ENCODE results near the gene RTL5. TPM values are rescaled to one million over a fixed set of nuclear protein-coding genes. Genes with fewer than 3 reads are reported as not detected.

RTL5 gene
- total and polyA plus RNA-seq, 2 experiments from 2014 or later = 0.31 to 0.94 TPM

DNA sequence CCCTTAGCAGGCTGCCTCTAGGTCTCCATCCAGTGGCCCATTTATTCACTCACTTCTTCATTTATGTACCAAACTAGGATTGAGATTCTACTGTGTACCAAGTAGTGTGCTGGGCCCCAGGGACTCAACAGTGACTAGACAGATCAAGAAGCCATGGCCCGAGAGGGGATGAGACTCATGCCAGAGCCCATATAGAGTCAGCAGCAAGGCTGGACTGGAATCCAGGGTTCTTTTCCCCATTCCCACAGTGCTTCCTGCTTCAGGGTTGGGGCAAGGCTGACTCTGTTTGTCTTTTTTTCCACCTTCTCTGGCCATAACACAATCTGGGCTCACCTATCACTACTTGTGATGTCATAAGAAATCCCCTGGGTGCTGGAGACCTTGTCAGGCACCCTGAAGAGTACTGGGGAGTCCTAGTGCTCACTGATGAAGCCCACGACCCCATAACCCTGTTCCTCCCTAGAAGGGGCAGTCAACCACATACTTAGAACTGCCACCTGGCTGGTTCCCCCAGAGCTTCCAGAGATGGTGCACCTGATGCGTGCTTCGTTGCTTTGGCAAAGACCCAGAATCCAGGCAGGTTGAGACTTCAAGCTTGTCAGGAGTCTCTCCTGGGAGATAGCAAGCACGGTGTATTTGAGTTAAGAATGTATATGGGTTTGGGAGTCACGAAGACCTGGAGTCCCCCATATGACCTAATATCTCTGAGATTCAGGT is 6.2 kb downstream of the RTL5 start (continued):
- TF ChIP-seq, protein P1, sequence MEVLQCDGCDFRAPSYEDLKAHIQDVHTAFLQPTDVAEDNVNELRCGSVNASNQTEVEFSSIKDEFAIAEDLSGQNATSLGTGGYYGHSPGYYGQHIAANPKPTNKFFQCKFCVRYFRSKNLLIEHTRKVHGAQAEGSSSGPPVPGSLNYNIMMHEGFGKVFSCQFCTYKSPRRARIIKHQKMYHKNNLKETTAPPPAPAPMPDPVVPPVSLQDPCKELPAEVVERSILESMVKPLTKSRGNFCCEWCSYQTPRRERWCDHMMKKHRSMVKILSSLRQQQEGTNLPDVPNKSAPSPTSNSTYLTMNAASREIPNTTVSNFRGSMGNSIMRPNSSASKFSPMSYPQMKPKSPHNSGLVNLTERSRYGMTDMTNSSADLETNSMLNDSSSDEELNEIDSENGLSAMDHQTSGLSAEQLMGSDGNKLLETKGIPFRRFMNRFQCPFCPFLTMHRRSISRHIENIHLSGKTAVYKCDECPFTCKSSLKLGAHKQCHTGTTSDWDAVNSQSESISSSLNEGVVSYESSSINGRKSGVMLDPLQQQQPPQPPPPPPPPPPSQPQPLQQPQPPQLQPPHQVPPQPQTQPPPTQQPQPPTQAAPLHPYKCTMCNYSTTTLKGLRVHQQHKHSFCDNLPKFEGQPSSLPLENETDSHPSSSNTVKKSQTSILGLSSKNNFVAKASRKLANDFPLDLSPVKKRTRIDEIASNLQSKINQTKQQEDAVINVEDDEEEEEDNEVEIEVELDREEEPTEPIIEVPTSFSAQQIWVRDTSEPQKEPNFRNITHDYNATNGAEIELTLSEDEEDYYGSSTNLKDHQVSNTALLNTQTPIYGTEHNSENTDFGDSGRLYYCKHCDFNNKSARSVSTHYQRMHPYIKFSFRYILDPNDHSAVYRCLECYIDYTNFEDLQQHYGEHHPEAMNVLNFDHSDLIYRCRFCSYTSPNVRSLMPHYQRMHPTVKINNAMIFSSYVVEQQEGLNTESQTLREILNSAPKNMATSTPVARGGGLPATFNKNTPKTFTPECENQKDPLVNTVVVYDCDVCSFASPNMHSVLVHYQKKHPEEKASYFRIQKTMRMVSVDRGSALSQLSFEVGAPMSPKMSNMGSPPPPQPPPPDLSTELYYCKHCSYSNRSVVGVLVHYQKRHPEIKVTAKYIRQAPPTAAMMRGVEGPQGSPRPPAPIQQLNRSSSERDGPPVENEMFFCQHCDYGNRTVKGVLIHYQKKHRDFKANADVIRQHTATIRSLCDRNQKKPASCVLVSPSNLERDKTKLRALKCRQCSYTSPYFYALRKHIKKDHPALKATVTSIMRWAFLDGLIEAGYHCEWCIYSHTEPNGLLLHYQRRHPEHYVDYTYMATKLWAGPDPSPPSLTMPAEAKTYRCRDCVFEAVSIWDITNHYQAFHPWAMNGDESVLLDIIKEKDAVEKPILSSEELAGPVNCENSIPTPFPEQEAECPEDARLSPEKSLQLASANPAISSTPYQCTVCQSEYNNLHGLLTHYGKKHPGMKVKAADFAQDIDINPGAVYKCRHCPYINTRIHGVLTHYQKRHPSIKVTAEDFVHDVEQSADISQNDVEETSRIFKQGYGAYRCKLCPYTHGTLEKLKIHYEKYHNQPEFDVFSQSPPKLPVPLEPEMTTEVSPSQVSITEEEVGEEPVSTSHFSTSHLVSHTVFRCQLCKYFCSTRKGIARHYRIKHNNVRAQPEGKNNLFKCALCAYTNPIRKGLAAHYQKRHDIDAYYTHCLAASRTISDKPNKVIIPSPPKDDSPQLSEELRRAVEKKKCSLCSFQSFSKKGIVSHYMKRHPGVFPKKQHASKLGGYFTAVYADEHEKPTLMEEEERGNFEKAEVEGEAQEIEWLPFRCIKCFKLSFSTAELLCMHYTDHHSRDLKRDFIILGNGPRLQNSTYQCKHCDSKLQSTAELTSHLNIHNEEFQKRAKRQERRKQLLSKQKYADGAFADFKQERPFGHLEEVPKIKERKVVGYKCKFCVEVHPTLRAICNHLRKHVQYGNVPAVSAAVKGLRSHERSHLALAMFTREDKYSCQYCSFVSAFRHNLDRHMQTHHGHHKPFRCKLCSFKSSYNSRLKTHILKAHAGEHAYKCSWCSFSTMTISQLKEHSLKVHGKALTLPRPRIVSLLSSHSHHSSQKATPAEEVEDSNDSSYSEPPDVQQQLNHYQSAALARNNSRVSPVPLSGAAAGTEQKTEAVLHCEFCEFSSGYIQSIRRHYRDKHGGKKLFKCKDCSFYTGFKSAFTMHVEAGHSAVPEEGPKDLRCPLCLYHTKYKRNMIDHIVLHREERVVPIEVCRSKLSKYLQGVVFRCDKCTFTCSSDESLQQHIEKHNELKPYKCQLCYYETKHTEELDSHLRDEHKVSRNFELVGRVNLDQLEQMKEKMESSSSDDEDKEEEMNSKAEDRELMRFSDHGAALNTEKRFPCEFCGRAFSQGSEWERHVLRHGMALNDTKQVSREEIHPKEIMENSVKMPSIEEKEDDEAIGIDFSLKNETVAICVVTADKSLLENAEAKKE (CRISPR knock-in tag; IDR thresholded peaks at IDR 0.05) = no peak
- TF ChIP-seq, protein P2, sequence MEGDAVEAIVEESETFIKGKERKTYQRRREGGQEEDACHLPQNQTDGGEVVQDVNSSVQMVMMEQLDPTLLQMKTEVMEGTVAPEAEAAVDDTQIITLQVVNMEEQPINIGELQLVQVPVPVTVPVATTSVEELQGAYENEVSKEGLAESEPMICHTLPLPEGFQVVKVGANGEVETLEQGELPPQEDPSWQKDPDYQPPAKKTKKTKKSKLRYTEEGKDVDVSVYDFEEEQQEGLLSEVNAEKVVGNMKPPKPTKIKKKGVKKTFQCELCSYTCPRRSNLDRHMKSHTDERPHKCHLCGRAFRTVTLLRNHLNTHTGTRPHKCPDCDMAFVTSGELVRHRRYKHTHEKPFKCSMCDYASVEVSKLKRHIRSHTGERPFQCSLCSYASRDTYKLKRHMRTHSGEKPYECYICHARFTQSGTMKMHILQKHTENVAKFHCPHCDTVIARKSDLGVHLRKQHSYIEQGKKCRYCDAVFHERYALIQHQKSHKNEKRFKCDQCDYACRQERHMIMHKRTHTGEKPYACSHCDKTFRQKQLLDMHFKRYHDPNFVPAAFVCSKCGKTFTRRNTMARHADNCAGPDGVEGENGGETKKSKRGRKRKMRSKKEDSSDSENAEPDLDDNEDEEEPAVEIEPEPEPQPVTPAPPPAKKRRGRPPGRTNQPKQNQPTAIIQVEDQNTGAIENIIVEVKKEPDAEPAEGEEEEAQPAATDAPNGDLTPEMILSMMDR (conservative IDR thresholded peaks at IDR 0.05; ENCODE audit: low read depth in 2 of 2) = no peak

DNA sequence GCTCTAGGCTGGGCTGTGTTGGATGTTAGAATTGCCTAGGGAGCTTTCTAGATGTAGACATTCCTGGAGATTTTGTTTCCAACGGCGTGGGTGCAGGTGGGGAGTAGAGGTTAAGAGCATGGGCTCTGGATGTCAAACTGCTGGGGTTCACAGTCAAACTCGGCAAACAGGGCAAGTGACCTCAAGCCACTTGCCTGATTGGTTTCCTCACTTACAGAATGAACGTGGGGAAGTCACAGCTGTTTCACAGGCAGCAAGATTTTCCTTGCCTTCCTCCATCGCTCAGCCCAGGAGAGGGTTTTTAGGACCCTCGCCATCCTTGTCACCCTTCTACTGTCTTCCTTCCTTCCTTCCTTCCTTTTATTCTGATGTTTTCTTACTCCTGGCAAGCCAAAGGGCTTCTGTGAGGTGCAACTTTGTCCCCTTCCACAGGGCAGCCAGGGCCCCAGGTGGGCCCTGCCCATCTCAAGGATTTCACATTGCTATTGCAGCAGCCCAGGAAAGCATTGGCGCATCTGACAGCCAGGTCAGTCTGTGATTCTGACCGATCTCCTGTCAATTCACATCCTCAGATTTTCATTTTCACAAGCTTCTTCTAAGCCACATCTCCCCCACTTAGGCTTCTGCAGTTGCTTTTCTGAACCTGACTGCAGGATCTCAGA is 7.0 kb downstream of the RTL5 start:
- Mint-ChIP-seq H3K27ac (no peak overlapping the region), H3K27me3 (ENCODE audit: insufficient read depth, low read depth, poor library complexity) (peaks cover 24% of the 10 kb centered on the region), H3K9me3 (peaks cover 9% of the 10 kb centered on the region), H3K4me3 (peak overlapping the region; percentile 37; the same call in 1 of the 3 replicates), H3K4me1 (peaks cover 46% of the 10 kb centered on the region), H3K36me3 (ENCODE audit: low read depth) (peaks cover 14% of the 10 kb centered on the region)
- 0 out of 2 replicates have a peak overlapping the region, but pooled peaks have one; percentile 66 for H3K4me2 ChIP-seq
- no peaks in the 10 kb centered on the region for H3F3A ChIP-seq (replicated peaks; ENCODE audit: low read depth)
- ATAC-seq (no peak), DNase-seq (ENCODE audit: low spot score) (no peak)
- H3K4me1 ChIP-seq (ENCODE audit: insufficient read depth) = peaks cover 6% of the 10 kb centered on the region
- peaks cover 12% of the 10 kb centered on the region for H3K27me3 ChIP-seq (ENCODE audit: insufficient read depth)
- no peak overlapping the region for H3K4me3 ChIP-seq
- no peak overlapping the region for H3K27ac ChIP-seq (ENCODE audit: low read depth)
- H4K20me1 ChIP-seq (replicated peaks; ENCODE audit: insufficient read depth) = no peaks in the 10 kb centered on the region
- H2AFZ ChIP-seq = no peak overlapping the region
- TF ChIP-seq STAT1 (IDR thresholded peaks at IDR 0.05; ENCODE audit: unreplicated experiment) (no peak), JUNB (IDR thresholded peaks at IDR 0.05; ENCODE audit: unreplicated experiment) (no peak), CREB1 (CRISPR knock-in tag; IDR thresholded peaks at IDR 0.05; ENCODE audit: low read depth) (no peak), POLR2AphosphoS5 (IDR thresholded peaks at IDR 0.05; ENCODE audit: low read depth) (no peak), NANOG (IDR thresholded peaks at IDR 0.05; ENCODE audit: borderline replicate concordance) (no peak), EZH2 (IDR thresholded peaks at IDR 0.05; ENCODE audit: low read depth, unreplicated experiment) (no peak), ZNF331 (CRISPR knock-in tag; IDR thresholded peaks at IDR 0.05; ENCODE audit: low read depth) (no peak)
- H3K79me2 ChIP-seq (replicated peaks; ENCODE audit: insufficient read depth) = no peaks in the 10 kb centered on the region
- no peaks in the 10 kb centered on the region for H3K36me3 ChIP-seq (ENCODE audit: insufficient read depth)
- no peaks in the 10 kb centered on the region for H3K9me2 ChIP-seq (ENCODE audit: insufficient read depth)

Data from GM23338 (cell line).